Stimulated activated CD4-positive, alpha-beta T cell treated with anti-CD3 and anti-CD28 coated beads, Interleukin-15, amount 100 ng/mL, for 48 hours (primary cell): ENCODE results near the gene CANT1.
"Not testable (repeated sequence)": the region's sequence is repeated elsewhere in the genome, so short reads cannot be mapped to it uniquely, and the experiment has no call there.

ENCODE experiments used
- DNase-seq, 2 donors: peaks; one replicate each; pipeline ENCODE4 v3.0.0-alpha.2; 2020; ENCODE audit warnings: low read depth in 2 of 2

CANT1 gene

DNA sequence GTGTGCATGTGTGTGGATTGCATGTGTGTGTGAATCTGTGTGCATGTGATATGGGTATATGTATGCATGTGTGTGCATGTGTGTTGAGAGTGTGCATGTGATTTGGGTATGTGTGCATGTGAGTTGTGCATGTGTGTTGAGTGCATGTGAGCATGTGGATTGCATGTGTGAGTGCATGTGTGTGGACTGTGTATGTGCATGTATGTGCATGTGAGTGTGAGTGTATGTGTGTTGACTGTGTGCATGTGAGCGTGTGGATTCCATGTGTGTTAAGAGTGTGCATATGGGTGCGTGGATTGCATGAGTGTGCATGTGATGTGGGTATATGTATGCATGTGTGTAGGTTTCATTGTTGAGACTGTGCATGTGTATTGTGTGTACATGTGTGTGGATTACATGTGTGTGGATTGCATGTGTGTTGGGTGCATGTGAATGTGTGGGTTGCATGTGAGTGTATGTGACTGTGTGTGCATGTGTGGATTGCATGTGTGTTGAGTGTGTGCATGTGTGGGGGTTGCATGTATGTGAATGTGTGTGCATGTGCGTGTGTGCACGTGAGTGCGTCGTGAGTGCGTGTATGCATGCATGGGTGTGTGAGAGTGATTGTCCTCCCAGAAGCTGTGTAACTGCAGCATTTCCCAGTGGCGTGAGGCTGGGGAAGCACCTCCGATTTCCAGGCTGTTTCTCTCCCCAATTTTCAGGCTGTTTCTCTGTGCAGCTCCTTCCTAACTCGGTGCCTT lies 33.8 kb upstream of the CANT1 start:
- no peak for DNase-seq

DNA sequence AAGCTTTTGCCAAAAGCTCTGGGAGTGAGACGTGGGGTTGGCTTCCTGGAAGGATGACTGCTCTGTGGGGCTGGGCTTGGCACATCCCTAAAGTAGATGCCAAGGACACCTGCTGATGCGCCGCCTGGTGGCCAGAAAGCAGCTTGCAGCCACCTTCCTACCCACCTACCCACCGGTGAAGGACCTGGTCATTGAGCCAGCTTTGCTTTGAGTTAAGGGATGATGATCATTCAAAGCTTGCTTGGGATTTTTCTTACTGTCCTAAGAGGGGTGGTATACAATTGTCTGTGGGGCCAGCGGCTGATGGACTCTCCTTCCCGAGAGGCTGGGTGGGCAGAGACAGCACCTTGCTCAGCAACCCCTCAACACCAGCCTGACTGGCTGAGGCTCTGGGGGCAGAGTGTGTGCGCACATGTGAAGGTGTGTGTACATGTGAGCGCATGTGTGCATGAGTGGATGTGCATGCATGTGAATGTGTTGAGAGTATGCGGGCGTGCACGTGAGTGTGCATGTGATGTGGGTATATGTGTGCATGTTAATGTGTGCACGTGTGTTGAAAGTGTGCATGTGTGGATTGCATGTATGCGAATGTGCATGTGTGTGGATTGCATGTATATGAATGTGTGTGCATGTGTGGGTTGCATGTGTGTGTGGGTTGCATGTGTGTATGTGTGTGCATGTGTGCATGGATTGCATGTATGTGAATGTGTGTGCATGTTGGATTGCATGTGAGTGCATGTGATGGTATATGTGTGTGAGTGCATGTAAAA lies 33.0 kb upstream of the CANT1 start:
- DNase-seq, result peak; percentile 40 to 55

DNA sequence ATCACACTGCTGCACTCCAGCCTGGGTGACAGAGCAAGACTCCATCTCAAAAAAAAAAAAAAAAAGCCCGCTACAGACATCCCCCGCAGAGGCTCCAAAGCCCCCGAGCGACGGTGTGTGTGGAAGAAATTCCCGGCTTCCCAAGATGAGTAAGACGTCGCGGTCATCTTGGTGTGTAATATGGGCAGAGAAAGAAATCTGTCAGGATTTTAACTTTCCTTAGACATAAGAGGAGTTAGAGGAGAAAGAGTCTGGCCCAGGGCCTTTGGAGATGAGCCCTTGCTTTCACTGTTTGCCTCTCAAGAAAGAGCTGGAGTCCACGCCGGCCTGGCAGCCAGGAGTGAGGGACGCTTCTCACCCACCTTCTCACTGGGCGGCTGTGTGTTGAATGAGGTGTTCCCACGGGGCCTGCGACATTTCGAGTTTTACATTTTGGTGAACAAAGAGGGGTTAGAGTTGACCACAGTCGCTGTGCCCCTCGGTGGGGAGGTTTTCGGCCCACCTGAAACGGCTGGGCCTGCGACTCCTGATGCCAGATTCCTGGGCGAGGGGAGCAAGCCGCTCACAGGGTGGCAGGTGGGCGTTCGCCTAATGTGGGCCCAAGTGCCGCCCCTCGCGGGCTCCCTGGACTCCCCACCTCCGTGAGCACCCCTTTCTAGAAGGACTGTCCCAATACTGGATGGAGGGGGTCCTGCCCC lies 32.3 kb upstream of the CANT1 start:
- DNase-seq, result no peak

DNA sequence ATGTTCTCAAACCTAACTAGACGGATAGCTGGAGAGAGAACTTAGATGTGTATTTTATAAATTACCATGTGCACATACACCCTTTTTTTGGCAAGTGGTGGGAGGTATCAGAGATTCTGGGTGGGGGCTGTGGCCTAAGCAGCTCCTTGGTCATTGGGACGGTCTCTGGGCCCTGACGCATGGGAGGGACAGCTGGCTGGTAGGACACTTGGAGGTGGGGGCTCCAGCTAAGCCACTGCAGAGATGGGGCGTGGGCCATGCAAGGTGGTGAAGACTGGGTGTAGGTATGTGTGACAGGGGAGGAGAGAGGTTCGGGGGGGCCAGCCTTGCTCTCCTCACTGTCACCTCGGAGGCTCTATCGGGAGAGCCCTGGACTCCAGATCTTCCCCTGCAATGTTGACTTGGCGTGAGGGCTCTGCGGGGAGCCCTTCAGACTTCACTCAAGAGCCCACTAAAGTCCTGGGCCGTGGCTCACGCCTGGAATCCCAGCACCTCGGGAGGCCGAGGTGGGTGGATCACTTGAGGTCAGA lies 31.5 kb upstream of the CANT1 start:
- DNase-seq, result no peak

DNA sequence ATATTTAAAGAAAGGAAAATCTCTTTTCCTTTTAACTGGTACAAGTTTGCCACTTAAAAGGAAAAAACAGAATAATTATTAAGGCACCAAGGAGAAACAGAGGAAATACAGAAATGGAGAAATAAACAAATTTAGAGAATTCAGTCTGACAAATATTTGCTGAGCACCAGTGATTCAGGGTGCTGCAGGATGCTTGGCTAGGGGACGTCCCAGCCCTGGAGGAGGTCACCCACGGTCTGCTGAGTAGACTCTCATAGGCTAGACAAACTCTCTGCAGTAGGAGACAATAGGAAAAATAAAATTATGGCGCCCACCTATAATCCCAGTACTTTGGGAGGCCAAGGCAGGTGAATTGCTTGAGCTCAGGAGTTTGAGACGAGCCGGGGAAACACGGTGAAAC lies 30.3 kb upstream of the CANT1 start:
- DNase-seq, result no peak

DNA sequence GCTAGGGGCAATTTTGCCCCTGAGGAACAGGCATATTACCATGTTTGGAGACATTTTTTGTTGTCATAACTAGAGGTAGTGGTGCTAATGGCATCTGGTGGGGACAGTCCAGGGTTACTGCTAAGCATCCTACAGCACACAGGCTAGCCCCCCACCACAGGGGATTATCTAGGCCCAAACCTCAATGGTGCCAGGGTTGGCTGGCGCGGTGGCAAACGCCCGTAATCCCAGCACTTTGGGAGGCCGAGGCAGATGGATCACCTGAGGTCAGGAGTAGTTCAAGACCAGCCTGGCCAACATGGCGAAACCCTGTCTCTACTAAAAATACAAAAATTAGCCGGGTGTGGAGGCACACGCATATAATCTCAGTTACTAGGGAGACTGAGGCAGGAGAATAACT lies 29.6 kb upstream of the CANT1 start:
- DNase-seq, result no peak

DNA sequence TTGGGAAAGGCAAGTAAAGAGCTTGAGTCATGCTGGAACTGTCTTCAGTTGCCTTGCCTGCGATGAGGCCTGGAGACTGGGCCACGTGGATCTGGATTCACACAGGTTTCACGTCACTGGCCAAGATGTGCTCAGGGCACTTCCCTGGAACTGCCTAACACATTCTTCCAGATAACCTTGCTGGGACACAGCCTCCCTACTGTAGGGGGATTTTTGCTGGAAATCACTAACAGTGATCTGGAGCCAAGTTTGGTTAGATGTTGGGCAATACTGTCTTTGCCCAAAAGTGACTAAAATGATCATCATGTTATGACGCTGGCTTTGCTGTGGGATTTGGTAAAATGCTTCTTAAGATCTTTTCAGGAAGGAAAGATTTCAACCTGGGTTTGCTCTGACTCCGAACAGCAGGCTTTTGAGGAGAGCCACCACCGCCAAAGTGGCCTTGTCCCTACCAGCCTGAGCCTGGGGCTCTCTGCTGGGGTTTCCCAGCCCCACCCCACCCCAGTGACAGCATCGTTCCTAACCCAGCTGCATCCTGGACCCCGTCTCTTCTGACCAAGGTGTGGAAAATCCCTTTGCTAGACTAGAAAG lies 29.1 kb upstream of the CANT1 start:
- DNase-seq, result no peak

DNA sequence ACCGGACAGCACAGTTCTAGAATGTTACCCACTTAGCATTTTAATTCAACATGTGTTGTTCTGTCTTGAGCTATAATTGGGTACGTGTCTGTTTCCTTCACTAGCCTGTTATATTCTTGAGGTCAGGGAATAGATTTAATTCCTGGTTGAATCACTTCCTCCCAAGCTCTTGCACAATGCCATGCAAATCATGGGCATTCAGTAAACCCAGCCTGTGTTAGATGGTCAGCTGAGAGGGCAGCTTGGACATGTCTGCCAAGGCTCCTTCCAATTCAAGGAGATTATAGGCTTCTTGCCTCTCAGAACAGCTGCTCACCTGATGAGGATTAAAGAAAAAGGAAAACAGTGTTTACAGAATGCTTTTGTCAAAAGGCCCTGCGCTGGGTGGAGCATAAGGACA lies 27.0 kb upstream of the CANT1 start:
- no peak for DNase-seq

DNA sequence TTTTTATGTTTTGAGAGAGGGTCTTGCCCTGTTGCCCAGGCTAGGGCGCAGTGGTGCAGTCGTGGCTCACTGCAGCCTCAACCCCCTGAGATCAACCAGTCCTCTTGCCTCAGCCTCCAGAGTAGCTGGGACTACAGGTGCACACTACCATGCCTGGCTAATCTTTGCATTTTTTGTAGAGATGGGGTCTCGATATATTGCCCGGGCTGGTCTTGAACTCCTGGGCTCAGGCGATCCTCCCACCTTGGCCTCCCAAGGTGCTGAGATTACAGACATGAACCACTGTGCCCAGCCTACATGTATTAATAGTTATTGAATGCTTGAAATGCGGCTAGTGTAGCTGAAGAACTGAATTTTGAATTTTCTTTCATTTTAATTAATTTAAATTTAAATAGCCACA lies 26.6 kb upstream of the CANT1 start:
- DNase-seq, result no peak

DNA sequence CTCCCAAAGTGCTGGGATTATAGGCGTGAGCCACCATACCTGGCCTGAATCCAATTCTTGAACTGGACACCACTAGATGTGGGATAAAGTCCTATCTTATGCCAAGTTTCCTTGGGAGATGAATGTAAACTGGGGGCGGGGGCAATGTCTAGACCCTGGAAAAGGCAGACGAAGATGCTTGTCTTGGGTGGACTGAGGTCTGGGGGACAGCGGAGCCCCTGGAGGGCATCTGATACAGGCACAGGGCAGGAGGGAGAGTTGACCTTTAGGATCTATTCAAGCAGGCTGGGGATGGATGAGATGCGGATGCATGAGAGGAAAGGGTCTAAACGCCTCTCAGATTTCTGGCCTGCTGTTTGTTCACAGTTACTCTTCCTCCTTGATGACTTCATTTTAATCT lies 26.1 kb upstream of the CANT1 start:
- no peak for DNase-seq

DNA sequence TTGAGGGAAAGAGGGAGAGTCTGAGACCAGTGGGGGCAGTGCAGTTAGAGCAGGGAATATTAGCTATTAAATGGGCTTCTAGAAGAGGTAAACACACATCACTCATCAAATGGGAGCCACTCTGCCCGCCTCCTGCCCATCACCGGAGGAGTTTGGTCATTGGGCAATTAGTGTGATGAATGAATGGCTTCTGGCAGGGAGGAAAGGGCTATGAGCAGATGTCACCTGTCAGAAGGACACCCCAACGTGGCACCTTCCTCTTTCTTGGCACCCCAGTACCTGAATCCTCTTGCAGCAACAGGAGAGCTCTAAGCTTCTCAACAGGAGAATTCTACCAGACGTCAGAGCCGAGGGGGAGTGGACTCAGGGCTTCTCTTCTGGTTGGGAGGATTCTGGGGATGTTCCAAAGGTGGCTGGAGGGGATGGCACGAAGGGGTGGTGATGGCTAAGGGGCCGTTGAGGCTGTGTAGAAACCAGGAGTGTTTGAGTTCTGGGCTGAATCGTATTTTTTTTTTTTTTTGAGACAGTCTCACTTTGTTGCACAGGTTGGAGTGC lies 25.4 kb upstream of the CANT1 start:
- no peak for DNase-seq

DNA sequence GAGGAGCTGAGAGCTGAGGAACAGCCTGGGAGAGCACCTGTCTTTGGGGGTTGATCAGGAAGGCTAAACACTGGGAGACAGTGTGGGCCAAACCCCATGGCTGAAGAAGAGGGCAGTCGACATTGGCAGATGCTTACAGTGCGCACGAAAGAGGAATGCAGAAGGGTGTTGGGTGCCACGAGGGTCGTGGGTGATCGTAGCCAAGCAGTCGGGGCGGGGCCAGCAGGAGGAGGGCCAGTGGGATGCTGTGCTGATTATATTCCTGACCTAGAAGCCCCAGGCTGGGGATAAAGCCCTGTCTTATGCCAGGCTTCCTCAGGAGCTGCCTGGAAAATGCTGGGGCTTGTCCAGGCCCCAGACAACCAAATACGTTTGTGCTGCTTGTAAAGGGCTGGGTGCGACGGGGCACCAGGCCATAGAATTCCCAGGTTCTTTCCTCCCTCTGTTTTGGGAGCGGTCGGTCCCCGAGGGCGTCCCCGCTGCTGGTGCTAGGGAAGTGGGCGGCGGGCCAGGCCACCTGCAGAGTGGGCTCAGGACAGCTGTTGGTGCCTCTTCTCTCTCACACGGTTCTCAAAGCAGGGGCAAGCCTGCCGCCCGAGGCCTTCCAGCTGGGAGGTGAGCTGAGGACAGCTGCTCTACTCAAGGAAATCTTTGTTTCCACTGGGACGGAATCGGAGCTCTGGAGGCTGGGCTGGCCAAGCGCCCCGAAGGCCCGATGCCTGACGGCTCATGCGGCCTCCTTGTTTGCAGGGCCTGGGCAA lies 24.4 kb upstream of the CANT1 start:
- no peak for DNase-seq

DNA sequence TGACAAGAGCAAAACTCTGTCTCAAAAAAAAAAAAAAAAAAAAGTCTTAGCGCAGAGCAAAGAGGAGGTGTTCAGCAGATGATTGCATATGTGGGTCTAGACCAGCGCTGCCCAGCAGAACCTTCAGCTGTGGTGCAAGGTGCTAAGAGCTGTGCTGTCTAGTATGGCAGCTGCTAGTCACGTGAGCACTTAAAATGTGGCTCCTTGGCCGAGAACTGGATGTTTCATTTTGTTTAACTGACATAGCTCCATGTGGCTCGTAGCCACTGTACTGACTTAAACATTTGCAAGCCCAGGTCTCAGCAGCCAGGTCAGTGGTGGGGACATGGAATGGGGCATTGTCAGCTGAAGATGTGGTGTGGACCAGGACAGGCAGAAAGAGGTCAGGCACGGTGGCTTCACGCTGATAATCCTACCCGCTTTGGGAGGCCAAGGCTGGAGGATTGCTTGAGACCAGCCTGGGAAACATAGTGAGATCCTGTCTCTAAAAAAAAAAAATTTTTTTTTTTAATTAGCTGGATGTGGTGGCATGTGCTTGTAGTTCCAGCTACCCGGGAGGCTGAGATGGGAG lies 23.6 kb upstream of the CANT1 start:
- DNase-seq, result no peak

DNA sequence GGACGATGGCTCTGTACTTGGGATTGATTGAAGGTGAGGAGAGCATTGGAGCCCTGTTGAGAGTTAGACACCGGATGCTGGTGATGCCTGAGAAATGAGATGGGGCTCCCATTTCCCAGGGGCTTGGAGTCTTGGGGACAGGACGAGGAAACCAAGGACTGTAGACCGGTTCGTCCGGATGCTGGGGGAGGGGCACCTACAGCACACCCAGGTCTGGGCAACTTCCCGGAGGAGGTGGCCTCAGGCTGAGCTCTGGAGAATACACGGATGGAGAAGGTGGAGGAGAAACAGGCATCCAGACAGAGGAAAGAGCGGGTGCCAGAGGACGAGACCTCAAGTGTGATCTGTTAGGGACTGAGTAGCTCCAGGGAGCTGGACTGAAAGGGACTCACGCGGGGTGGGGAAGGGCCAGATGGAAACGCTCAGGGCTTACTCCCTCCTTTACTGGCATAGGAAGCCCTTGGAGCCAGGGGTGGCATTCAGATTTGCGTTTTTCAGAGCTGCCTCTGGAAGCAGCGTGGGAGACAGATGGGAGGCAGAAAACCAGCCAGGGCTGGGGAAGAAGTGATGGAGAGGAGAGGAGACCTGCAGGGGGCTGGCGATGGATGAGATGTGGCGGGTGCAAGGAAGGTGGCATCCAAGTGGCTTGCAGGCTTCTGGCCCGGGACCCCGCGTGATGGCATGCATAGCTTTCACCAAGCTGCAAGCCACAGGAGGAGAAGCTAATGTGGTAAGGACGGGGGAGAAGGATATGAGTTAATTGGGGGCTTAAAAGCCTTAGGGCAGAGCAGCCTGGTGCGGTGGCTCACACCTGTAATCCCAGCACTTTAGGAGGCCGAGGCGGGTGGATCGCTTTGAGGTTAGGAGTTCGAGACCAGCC lies 22.7 kb upstream of the CANT1 start:
- no peak for DNase-seq

DNA sequence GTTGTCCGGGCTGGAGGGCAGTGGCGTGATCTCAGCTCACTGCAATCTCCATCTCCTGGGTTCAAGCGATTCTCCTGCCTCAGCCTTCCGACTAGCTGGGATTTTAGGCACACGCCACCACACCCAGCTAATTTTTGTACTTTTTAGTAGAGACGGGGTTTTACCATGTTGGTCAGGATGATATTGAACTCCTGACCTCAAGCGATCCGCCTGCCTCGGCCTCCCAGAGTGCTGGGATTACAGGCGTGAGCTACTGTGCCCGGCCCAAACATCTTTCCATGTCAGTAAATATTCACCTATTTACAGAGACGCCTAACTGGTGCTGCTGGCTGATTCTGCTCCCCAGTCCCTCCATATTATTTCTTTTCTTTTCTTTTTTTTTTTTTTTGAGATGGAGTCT lies 21.1 kb upstream of the CANT1 start:
- not testable (repeated sequence) for DNase-seq

DNA sequence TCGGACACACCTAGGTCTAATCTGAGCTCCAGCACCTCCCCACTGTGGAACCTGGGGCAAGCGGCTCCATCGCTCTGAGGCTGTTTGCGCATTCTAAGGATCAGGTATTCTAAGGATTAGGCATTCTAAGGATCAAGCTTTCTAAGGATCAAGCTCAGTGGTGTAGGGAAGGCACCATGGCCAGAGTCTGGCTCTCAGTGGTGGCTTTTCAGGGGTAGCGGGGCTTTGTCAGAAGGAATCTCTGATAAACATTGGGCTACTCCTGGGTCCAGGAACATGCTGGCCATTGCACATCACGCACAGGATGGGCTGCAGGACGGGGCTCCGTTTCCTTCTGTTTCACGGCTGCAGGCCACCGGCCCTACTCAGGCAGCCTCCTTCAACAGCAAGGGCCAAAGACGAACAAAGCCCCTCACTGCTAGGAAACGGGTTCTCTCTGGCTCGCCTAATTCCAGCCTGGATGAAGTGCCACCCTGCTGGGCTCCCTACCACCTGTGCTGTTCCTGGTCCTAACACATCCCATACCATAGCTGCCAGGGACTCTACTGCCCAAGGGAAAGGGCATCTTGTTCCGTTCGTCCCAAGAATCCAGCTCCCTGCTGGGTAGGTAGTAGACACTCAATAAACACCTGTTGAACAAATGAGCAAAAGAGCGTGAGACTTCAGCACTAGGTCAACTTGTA lies 19.9 kb upstream of the CANT1 start:
- DNase-seq, result no peak

DNA sequence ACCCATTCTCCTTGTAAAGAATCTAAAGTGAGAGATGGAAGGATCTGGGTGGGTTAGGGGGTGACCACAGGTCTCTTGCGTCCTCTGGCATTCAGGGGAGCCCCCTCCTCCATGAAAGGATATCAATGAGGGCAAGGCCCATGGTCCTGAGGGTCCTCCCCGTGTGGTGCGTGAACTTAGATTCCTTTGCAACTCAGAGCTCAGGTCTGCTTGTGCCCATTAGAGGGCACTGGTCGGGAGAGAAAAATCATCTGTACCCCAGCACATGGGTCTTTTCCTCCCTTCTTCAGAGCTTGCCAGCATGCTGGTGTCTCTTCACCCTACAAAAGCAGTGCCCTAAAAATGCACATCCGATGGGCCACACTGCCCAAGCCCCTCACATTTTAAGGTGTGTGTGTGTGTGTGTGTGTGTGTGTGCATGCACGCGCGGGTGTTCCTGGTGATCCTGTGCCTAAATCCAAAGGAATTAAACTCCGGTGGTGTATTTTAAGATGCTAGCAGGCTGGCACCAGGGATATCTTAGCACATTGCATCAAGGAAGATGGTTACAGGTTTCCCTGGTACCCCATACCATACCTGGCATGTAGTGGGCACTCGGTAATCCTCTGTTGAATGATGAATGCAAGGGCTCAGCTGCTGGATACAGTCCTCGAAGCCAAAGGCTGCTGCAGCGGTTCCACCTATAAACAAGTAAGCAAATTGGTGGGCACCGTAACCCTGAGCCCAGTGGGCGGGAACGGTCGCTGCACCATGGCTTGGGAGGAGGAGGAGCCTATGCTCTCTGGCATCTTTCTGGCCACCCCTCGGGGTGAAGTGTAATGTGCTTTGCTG lies 19.1 kb upstream of the CANT1 start:
- DNase-seq, result no peak

DNA sequence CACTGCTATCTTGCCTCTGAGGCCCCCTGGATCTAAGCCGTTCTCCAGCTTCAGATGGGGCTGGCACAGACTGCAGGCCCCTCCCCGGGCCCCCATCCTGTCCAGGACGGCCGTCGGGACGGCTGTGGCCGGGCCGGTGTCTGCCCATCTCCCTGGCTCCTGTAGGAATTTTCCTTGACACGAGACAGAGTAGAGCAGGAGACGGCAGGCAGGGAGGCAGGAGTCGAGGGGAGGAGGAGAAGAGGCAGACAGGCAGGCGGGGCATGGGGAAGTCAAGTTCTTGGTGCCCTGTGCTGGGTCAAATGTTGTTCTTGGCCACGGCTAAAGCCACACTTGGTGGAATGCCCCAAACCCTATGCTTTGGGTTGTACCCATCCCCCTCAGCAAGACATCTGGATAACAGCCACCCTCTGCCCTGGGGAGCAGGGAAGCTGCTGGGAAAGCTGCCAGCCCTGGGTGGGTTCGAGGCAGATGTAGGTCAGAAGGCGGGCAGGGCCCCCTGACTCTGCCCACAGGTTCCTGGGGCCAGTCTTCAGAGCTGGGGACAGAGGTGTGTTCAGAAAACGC lies 18.4 kb upstream of the CANT1 start:
- no peak for DNase-seq
